ENCODE data around the gene TFB1M.
A peak's percentile ranks its signal among the peaks of the same experiment; 100 is the strongest.
"Not testable (repeated sequence)": the region's sequence is repeated elsewhere in the genome, so short reads cannot be mapped to it uniquely, and the experiment has no call there.

The TFB1M gene

GRCh38 chr6:155314092-155314772 is at the start of gene TFB1M:
TSS of gene TFB1M (minus strand) at chr6:155314484. CDS start at chr6:155314428, 56 bp downstream.
- H3K4me3 ChIP-seq (ENCODE audit: low read depth, low read length) = peak within 1 kb of the TSS; percentile 94
- DNase-seq (ENCODE audit: low read depth) = peak; percentile 99
- TF ChIP-seq MYC (IDR thresholded peaks at IDR 0.05; ENCODE audit: low read depth, low read length) (peak; percentile 15), POLR2A (IDR thresholded peaks at IDR 0.05; ENCODE audit: extremely low read depth, insufficient read length) (peak; percentile 82), MAX (IDR thresholded peaks at IDR 0.05; ENCODE audit: low read depth, low read length) (peak; percentile 15; the same call in 1 of the 2 replicates)
- TF ChIP-seq, protein P1, sequence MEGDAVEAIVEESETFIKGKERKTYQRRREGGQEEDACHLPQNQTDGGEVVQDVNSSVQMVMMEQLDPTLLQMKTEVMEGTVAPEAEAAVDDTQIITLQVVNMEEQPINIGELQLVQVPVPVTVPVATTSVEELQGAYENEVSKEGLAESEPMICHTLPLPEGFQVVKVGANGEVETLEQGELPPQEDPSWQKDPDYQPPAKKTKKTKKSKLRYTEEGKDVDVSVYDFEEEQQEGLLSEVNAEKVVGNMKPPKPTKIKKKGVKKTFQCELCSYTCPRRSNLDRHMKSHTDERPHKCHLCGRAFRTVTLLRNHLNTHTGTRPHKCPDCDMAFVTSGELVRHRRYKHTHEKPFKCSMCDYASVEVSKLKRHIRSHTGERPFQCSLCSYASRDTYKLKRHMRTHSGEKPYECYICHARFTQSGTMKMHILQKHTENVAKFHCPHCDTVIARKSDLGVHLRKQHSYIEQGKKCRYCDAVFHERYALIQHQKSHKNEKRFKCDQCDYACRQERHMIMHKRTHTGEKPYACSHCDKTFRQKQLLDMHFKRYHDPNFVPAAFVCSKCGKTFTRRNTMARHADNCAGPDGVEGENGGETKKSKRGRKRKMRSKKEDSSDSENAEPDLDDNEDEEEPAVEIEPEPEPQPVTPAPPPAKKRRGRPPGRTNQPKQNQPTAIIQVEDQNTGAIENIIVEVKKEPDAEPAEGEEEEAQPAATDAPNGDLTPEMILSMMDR (IDR thresholded peaks at IDR 0.05; ENCODE audit: low read depth, low read length) = no peak

DNA sequence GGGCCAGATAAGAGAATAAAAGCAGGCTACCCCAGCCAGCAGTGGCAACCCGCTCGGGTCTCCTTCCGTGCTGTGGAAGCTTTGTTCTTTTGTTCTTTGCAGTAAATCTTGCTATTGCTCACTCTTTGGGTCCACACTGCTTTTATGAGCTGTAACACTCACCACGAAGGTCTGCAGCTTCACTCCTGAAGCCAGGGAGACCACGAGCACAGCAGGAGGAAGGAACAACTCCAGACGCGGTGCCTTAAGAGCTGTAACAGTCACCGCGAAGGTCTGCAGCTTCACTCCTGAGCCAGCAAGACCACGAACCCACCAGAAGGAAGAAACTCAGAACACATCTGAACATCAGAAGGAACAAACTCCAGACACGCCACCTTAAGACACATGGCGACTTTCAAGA is 49.7 kb upstream of the TFB1M start:
- H3K4me3 ChIP-seq (ENCODE audit: low read depth, low read length) = not testable (repeated sequence)
- DNase-seq (ENCODE audit: low read depth) = peak; percentile 70

DNA sequence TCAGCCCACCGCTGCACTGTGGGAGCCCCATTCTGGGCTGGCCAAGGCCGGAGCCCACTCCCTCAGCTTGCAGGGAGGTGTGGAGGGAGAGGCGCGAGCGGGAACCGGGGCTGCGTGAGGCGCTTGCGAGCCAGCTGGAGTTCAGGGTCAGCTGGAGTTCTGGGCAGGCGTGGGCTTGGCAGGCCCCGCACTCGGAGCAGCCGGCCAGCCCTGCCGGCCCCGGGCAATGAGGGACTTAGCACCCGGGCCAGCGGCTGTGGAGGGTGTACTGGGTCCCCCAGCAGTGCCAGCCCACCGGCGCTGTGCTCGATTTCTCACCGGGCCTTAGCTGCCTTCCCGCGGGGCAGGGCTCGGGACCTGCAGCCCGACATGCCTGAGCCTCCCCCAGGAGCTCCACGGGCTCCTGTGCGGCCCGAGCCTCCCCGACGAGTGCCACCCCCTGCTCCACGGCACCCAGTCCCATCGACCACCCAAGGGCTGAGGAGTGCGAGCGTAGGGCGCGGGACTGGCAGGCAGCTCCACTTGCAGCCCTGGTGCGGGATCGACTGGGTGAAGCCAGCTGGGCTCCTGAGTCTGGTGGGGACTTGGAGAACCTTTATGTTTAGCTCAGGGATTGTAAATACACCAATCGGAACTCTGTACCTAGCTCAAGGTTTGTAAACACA is 48.8 kb upstream of the TFB1M start:
- not testable (repeated sequence) for H3K4me3 ChIP-seq (ENCODE audit: low read depth, low read length); DNase-seq (ENCODE audit: low read depth)

GRCh38 chr6:155354167-155354566 is 39.9 kb upstream of the TFB1M start:
- no peak for TF ChIP-seq MAX (IDR thresholded peaks at IDR 0.05; ENCODE audit: low read depth, low read length)
- TF ChIP-seq POLR2A (IDR thresholded peaks at IDR 0.05; ENCODE audit: extremely low read depth, insufficient read length) = no peak
- TF ChIP-seq MYC (IDR thresholded peaks at IDR 0.05; ENCODE audit: low read depth, low read length) = no peak
- TF ChIP-seq, protein P1 (IDR thresholded peaks at IDR 0.05; ENCODE audit: low read depth, low read length) = no peak
- H3K4me3 ChIP-seq (ENCODE audit: low read depth, low read length) = no peak overlapping the region
- DNase-seq (ENCODE audit: low read depth) = no peak

DNA sequence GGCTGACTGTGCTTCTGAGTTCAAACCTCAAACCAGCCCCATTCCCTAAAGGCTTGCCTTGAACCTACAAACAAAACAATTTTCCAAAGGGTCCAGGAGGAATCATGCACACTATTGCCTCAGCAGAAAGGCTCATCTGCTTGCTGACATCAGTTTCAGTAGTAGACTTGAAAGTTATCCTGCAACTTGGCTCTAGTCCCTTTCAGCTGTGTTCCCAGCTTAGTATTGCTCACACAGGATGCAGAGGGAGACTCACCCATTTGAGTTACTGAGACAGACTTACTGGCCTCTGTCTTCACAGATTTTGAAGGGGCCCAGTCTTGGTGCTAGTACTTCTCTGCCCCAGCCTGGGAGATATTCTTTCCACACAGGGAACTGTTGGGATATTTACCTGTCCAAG is 38.5 kb upstream of the TFB1M start:
- TF ChIP-seq MYC (IDR thresholded peaks at IDR 0.05; ENCODE audit: low read depth, low read length) (no peak), POLR2A (IDR thresholded peaks at IDR 0.05; ENCODE audit: extremely low read depth, insufficient read length) (no peak), MAX (IDR thresholded peaks at IDR 0.05; ENCODE audit: low read depth, low read length) (no peak)
- TF ChIP-seq, protein P1 (IDR thresholded peaks at IDR 0.05; ENCODE audit: low read depth, low read length) = no peak
- no peak for DNase-seq (ENCODE audit: low read depth)
- H3K4me3 ChIP-seq (ENCODE audit: low read depth, low read length) = no peak overlapping the region

DNA sequence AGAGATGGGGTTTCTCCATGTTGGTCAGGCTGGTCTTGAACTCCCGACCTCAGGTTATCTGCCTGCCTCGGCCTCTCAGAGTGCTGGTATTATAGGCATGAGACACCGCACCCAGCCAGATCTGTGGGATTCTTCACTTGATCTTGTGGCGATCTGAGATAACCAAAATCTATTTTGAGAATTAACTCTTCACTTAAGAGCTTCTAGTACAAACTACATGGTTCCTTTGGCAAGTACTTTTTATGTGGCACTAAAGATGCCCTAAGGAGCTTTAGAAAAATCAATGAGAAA is 37.8 kb upstream of the TFB1M start:
- TF ChIP-seq MAX (IDR thresholded peaks at IDR 0.05; ENCODE audit: low read depth, low read length) (no peak), POLR2A (IDR thresholded peaks at IDR 0.05; ENCODE audit: extremely low read depth, insufficient read length) (no peak), MYC (IDR thresholded peaks at IDR 0.05; ENCODE audit: low read depth, low read length) (no peak)
- TF ChIP-seq, protein P1 (IDR thresholded peaks at IDR 0.05; ENCODE audit: low read depth, low read length) = no peak
- no peak for DNase-seq (ENCODE audit: low read depth)
- H3K4me3 ChIP-seq (ENCODE audit: low read depth, low read length) = no peak overlapping the region
